Raji (cell line): ENCODE data around the gene ZNF544.

Source experiments
- POLR2A ChIP-seq: IDR thresholded peaks from 2 replicates; pipeline ENCODE4 v1.6.1; 2011; ENCODE audit warnings: low read depth, low read length, control low read depth; ENCODE audit not compliant: insufficient read depth

ZNF544 gene

DNA sequence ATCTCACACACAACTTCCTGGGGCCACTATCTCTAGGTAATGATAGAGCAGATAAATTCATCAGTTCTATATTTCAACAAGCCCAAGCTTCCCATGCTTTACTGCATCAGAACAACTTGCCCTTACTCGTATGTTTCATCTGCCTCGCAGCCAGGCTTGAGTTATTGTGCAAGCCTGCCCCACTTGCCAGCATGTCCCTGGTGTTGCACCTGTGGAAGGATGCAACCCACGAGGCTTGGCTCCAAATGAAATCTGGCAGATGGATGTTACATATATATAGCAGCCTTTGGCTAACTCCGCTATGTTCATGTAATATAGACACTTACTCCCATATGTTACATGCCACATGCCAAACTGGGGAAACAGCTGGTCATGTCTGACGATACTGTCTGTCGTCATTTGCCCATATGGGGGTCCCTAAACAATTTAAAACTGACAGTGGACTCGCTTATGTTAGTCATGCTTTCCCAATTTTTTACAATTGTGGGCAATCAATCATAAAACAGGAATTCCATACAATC is 82.7 kb downstream of the ZNF544 start:
- no peak for TF ChIP-seq POLR2A
